Fibroblast of upper back skin (primary cell): ENCODE measurements around the gene MCTP1.

Experiments
- DNase-seq: peaks from one replicate; pipeline ENCODE4 v3.0.0-alpha.2; 2013

The MCTP1 gene

DNA sequence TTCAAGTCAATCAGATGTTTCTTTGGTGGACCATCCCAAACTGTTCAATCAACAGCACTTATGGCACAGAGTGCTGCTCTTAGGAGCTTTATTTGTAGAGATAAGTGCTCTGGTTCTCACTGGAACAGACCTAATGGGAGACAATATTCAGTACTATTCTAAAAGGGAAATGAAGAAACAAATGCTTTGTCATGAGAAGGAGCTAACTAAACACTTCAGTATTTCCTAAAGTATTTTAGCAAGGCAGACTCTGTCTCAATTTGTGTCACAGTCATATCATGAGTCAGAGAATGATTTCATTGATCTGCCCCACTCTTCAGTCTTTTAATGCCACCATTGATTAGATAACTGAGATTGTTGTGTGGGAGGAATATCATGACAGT is 491.1 kb downstream of the MCTP1 start:
- peak; percentile 33 for DNase-seq

DNA sequence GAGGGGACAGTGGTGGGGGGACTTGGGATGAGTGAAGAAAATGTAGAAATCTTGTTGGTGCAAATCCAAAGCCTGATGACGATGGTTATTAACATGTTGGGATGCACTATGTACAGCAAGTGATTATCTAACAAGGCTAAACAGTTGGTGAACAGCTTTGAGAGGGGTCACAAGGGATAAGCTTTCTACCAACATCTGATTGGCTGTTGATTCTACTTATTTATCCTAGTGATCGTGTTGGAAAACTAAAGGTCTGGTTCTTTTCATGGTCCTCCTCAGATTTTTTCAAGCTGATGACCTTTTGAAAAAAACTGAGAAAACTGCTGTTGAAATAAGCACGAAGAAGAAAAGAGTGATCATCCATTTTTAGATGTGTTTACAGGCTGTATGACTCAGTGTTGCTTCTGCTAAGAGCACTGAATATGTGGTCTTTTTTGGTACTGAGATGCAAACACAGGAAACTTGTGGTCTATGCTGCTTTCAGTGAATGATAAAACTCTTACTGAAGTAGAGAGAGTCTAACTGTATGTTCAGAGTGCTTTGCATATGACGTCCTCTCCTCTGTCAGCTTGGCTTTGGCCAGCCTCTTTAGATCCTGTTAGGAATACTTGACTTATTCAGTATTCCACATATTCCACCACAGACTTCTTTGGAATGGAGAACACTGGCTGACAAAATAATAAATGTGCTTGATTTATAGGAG is 491.6 kb downstream of the MCTP1 start:
- DNase-seq = peak; percentile 81

DNA sequence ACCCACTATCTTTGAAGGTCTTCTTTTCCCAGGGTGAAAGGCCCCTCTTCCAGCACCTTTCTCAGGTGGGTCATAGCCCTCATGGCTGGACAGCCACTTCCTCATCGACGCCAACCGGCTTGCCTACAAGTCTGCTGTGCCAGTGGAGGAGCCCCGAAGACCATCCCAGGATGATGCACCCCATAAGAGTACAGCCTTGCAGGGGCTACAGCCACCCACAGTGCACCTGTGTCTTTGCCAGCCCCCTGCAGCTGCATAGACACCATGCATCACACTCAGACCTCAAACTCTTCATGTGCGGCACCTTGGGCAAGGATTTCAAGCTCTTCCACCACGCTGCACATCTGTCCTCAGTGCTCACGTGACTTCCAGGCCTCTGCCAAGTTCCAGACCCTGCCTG is 493.1 kb downstream of the MCTP1 start:
- DNase-seq = no peak

GRCh38 chr5:94788527-94788926 is 496.4 kb downstream of the MCTP1 start:
- no peak for DNase-seq

- no peak for DNase-seq
These were observed 500.1 kb downstream of the MCTP1 start for GRCh38 chr5:94784536-94785505.

DNA sequence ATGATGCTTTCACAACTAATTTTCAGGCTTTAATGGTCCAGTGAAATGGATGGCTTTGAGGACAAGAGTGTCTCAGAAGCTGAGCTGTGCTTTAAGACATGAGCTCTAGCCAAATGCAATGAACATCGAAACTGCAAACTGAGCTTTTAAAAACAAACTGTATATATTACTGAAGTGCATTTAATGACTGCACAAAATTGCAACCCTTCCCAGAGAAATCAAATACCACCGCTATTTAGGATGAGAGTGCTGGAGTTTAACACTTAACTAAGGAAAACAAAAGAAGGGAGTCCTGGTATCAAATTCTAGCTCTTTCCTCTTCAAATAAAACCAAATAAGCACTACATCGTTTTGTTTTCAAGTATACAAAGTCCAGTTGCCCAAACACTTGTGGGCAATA is 502.5 kb downstream of the MCTP1 start:
- no peak for DNase-seq

DNA sequence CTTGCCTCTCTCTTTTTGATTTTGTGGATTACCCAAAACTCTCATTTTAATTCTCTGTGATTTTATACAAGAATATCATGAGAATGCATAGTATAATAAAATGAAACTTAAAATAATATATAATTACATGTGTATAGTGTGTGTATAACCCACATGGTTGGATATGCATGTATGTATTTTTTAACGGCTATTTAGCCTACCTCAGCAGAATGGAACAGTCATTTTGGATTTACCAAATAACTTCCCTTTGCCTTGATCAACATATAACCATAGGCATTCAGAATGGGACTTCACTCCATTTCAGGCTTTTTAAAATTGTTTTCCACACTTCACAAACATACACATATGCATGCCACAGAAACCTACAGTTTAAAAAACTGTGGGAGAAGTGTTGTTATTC is 505.2 kb downstream of the MCTP1 start:
- DNase-seq = no peak

DNA sequence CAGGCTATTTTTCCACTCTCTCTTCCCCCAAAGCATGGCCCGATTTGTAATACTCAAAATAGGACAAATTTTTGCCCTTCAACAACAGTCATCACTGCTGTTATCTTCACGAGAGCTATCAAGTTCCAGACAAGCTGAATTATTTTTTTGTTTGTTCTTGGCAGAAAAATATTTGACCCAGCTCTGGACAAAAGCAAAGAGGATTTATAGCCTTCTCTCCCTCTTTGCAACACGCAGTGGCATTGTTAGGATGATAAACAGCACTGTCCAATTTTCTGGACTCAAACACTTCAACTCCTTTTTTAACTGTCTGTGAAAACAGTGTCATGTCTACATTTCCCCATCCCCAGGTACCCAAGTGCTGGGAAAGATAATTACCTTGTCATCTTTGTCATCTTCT is 506.2 kb downstream of the MCTP1 start:
- no peak for DNase-seq

GRCh38 chr5:94778299-94778698 is 506.6 kb downstream of the MCTP1 start:
- DNase-seq = no peak

GRCh38 chr5:94777056-94777880 is 507.6 kb downstream of the MCTP1 start:
- DNase-seq = peak; percentile 3

GRCh38 chr5:94776167-94776566 is 508.7 kb downstream of the MCTP1 start:
- DNase-seq = peak; percentile 38

- DNase-seq = no peak
These were observed 509.8 kb downstream of the MCTP1 start for GRCh38 chr5:94775088-94775487.

GRCh38 chr5:94771742-94772141 is 513.2 kb downstream of the MCTP1 start:
- DNase-seq = no peak

DNA sequence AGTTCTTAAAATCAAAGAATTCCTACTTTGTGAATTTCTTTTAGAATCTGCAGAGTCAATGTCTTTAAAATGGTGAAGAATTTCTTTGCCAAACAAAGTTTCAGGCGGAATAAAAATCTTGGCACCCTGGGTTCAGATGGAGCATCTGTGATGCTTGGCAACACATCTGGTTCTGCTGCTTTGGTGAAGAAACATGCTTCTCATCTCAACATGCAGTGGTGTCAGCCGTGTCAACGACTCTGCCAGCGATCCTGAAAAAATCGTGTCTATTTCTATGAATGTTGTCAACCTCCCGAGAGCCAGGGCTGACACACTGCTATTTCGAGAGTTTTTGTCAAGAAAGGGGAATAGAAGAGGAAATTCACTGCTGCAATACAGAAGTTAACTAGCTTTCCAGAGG is 514.9 kb downstream of the MCTP1 start:
- no peak for DNase-seq

- no peak for DNase-seq
These were observed 523.1 kb downstream of the MCTP1 start for GRCh38 chr5:94761786-94762185.

DNA sequence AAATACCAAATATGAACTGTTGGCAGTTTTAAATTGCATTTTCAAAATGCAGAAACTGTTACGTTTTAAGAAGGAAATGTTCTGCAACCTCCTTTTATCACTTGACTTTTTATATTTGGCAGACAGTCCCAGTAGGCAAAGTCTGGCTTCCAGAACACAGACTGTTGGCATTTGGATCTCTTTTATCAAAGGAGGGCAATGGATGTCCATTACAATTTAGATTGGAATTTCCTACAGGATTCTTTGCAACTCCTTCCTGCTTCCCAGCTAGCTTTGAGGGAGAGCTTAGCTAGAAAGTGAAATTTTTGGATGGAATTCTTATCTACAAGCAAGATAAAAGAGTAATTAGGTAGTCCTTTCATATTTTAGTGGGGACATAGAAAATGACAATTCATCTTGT is 523.8 kb downstream of the MCTP1 start:
- no peak for DNase-seq

GRCh38 chr5:94759961-94760360 is 524.9 kb downstream of the MCTP1 start:
- DNase-seq = no peak

- no peak for DNase-seq
These were observed 525.9 kb downstream of the MCTP1 start for GRCh38 chr5:94759022-94759421.

- no peak for DNase-seq
These were observed 530.1 kb downstream of the MCTP1 start for GRCh38 chr5:94754824-94755223.

GRCh38 chr5:94751460-94751859 is 533.4 kb downstream of the MCTP1 start:
- DNase-seq = no peak

DNA sequence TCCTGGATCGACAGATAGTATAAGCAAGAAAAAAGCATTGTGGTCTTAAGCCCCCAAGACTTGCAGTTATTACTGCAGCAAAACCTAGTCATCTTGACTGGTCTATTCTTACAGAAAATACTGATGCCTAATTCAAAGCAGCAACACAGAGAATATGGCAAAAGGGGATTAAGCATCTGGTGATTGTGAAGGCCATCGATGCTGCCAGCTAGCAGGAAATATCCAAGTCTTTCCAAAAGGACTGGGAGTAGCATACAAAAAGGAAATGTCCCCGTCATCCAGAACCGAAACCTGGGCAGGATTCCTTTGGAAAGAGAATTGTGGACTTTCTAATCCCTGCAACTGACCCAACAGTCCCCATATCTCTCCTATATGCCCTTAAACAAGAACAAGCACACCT is 534.2 kb downstream of the MCTP1 start:
- no peak for DNase-seq

GRCh38 chr5:94749042-94749441 is 535.9 kb downstream of the MCTP1 start:
- DNase-seq = no peak

- no peak for DNase-seq
These were observed 536.7 kb downstream of the MCTP1 start for GRCh38 chr5:94748212-94748611.
